ENCODE data around the gene PRR11.

Gene PRR11

DNA sequence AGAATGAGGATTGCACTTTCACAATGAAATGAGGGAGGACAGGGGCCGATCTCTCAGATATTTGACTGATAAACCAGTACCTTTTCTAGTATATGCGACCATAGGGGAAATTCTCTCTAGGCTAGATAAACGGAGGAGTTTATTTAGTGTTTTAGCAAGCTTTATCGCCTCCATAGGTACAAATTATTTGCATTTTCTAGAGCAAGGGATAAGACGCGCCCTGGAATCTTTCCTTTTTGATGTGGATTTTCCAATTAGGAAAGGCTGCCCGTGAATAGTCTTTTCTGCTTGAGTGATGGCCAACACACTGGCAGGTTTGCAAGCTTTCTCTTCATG, 64.4 kb downstream of the PRR11 start:
- Histone ChIP-seq H3K27ac (ENCODE audit: low read length) (peak overlapping the region; percentile 68), H3K9me3 (ENCODE audit: insufficient read depth, low read length, severe bottlenecking) (no peaks in the 10 kb centered on the region), H3K79me2 (ENCODE audit: insufficient read depth, low read length) (no peaks in the 10 kb centered on the region), H3K27me3 (ENCODE audit: insufficient read depth, low read length, poor library complexity) (no peaks in the 10 kb centered on the region), H3K4me3 (ENCODE audit: low read depth in 1 of 2, low read length in 2 of 2) (peak overlapping the region; percentile 7 to 69; a peak in 3 of 4 replicates), H4K20me1 (ENCODE audit: insufficient read depth, low read length) (no peaks in the 10 kb centered on the region), H3K36me3 (ENCODE audit: insufficient read depth, low read length) (no peaks in the 10 kb centered on the region), H2AFZ (ENCODE audit: low read depth, low read length) (peak overlapping the region; percentile 91), H3K4me2 (ENCODE audit: insufficient read depth, low read length) (peak overlapping the region; percentile 79), H3K4me1 (ENCODE audit: insufficient read depth, low read length) (peaks cover 19% of the 10 kb centered on the region), H3K9ac (ENCODE audit: low read depth, low read length) (peak overlapping the region; percentile 68)
- TF ChIP-seq EZH2 (IDR thresholded peaks at IDR 0.05; ENCODE audit: borderline replicate concordance, low read depth, low read length, severe bottlenecking): no peak
- TF ChIP-seq, protein P1, sequence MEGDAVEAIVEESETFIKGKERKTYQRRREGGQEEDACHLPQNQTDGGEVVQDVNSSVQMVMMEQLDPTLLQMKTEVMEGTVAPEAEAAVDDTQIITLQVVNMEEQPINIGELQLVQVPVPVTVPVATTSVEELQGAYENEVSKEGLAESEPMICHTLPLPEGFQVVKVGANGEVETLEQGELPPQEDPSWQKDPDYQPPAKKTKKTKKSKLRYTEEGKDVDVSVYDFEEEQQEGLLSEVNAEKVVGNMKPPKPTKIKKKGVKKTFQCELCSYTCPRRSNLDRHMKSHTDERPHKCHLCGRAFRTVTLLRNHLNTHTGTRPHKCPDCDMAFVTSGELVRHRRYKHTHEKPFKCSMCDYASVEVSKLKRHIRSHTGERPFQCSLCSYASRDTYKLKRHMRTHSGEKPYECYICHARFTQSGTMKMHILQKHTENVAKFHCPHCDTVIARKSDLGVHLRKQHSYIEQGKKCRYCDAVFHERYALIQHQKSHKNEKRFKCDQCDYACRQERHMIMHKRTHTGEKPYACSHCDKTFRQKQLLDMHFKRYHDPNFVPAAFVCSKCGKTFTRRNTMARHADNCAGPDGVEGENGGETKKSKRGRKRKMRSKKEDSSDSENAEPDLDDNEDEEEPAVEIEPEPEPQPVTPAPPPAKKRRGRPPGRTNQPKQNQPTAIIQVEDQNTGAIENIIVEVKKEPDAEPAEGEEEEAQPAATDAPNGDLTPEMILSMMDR (IDR thresholded peaks at IDR 0.05; ENCODE audit: borderline replicate concordance, extremely low read depth, low read length, poor library complexity, severe bottlenecking): no peak
- DNase-seq: no peak
- ATAC-seq (ENCODE audit: insufficient read depth, low read depth): no peak

DNA sequence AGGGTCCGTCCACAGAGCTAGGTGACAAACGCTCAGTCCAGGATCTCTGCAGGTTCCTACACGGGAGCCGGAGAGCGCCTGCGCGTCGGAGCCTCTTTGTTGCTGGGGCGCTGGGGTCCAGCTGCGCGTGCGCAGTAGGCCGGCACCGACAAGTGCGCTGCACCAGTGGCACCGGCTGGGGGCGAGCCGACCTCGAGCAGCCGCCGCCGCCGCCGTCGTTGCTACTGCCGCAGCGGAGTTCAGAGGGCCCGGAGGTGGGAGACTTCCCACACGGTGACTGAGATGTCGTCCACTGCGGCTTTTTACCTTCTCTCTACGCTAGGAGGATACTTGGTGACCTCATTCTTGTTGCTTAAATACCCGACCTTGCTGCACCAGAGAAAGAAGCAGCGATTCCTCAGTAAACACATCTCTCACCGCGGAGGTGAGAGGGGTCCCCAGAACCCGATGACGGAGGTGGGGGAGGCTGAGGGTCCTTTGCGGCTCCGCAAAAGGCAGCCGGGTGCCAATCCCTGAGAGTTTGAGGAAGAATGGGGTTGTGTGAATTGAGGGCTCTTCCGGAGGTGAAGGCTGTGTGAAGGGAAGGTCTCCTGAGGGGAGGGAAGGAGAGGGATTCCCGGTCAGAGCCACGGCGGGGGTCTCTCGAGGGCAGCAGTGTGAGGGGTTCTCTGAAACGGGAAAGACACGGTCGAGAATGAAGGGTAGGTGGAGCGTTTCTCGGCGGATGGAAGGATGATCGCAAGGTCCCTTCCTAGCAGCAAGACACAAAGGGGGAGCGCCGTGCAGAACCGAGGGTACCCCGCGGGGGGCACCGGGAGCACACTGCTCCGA, 65.0 kb downstream of the PRR11 start, which contains the start of gene GDPD1:
Gene GDPD1, plus strand, starts transcription at position 184 of the 831 bp plus-strand sequence. Its CDS starts 99 bp downstream, at position 283.
- Histone ChIP-seq H3K4me1 (ENCODE audit: insufficient read depth, low read length) (peaks cover 19% of the 10 kb centered on the region), H3K9me3 (ENCODE audit: insufficient read depth, low read length, severe bottlenecking) (no peaks in the 10 kb centered on the region), H3K27me3 (ENCODE audit: insufficient read depth, low read length, poor library complexity) (no peaks in the 10 kb centered on the region), H3K79me2 (ENCODE audit: insufficient read depth, low read length) (no peaks in the 10 kb centered on the region), H3K4me2 (ENCODE audit: insufficient read depth, low read length) (peak within 1 kb of the TSS; percentile 79), H3K27ac (ENCODE audit: low read length) (peak within 1 kb of the TSS; percentile 68), H2AFZ (ENCODE audit: low read depth, low read length) (peak within 1 kb of the TSS; percentile 91), H3K36me3 (ENCODE audit: insufficient read depth, low read length) (no peaks in the 10 kb centered on the region), H3K4me3 (ENCODE audit: low read depth in 1 of 2, low read length in 2 of 2) (peak within 1 kb of the TSS; percentile 38 to 69), H3K9ac (ENCODE audit: low read depth, low read length) (peak within 1 kb of the TSS; percentile 68), H4K20me1 (ENCODE audit: insufficient read depth, low read length) (no peaks in the 10 kb centered on the region)
- peak; percentile 96 for DNase-seq
- TF ChIP-seq, protein P1 (IDR thresholded peaks at IDR 0.05; ENCODE audit: borderline replicate concordance, extremely low read depth, low read length, poor library complexity, severe bottlenecking): peak; percentile 77
- TF ChIP-seq EZH2 (IDR thresholded peaks at IDR 0.05; ENCODE audit: borderline replicate concordance, low read depth, low read length, severe bottlenecking): no peak
- ATAC-seq (ENCODE audit: insufficient read depth, low read depth): peak; percentile 95

DNA sequence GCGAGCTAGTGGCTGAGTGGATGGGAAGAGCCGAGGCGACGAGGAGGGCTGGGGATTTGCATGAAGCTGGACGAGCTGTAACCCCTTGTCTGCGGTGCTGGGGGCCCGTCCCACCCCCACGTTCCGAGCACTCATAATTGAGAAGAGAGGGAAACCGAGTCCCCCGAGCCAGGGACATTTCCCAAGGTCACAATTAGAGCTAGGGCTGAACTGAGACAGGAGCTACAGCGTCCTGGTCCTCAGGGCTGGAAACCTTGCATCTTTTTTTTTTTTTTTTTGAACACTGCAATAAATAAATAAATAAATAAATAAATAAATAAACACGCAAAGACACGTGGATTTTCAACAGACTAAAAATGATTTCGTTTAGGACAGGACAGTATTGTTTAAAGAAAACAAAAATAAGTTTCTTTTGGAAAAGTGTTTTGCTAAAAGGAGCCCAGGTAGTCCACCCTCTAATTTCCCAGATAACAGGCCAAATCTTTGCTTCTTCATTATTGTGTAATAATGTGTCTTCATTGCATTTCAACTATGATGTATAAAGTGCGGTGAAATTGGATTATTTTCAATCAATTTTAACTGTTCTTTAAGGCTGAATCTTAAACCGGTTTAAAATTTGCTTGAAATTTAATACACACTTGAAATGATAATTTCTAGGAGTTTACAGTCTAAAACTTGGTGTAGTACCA, 65.8 kb downstream of the PRR11 start:
- DNase-seq: peak; percentile 36
- Histone ChIP-seq H3K27me3 (ENCODE audit: insufficient read depth, low read length, poor library complexity) (no peaks in the 10 kb centered on the region), H3K36me3 (ENCODE audit: insufficient read depth, low read length) (no peaks in the 10 kb centered on the region), H3K27ac (ENCODE audit: low read length) (peak overlapping the region; percentile 65), H3K9ac (ENCODE audit: low read depth, low read length) (peak overlapping the region; percentile 68), H3K79me2 (ENCODE audit: insufficient read depth, low read length) (no peaks in the 10 kb centered on the region), H3K4me3 (ENCODE audit: low read depth in 1 of 2, low read length in 2 of 2) (peak overlapping the region; percentile 38 to 69), H3K4me1 (ENCODE audit: insufficient read depth, low read length) (peaks cover 19% of the 10 kb centered on the region), H3K4me2 (ENCODE audit: insufficient read depth, low read length) (peak overlapping the region; percentile 79), H4K20me1 (ENCODE audit: insufficient read depth, low read length) (no peaks in the 10 kb centered on the region), H2AFZ (ENCODE audit: low read depth, low read length) (peak overlapping the region; percentile 91), H3K9me3 (ENCODE audit: insufficient read depth, low read length, severe bottlenecking) (no peaks in the 10 kb centered on the region)
- TF ChIP-seq, protein P1 (IDR thresholded peaks at IDR 0.05; ENCODE audit: borderline replicate concordance, extremely low read depth, low read length, poor library complexity, severe bottlenecking): no peak
- no peak for TF ChIP-seq EZH2 (IDR thresholded peaks at IDR 0.05; ENCODE audit: borderline replicate concordance, low read depth, low read length, severe bottlenecking)
- ATAC-seq (ENCODE audit: insufficient read depth, low read depth): no peak

Data from DND-41 (cell line).